Aorta (tissue), 5 donors: ENCODE measurements around the gene JAM3. TPM values are rescaled to one million over a fixed set of nuclear protein-coding genes. Genes with fewer than 3 reads are reported as not detected.

Experiments used
- ATAC-seq: fragments of 200-7000 bp; cut with Tn5 transposase; one replicate; pipeline ENCODE4 v1.9.1; 2022; ENCODE audit warnings: moderate library complexity; ENCODE audit not compliant: low FRiP score
- DNase-seq, 2 donors: peaks; one replicate each; pipeline ENCODE4 v3.0.0-alpha.2; 2020
- H3K27ac ChIP-seq, 2 donors: one replicate each; pipeline ENCODE4 v1.5.1; 2013; ENCODE audit warnings: low read length in 2 of 2, mild to moderate bottlenecking in 2 of 2, moderate library complexity in 2 of 2, control low read depth in 1 of 2, inconsistent platforms in 1 of 2, low read depth in 1 of 2
- H3K27me3 ChIP-seq, 2 donors: one replicate each; pipeline ENCODE4 v1.6.1; 2013; ENCODE audit warnings: control low read depth in 1 of 2, low read length in 1 of 2, mild to moderate bottlenecking in 1 of 2, moderate library complexity in 1 of 2; ENCODE audit not compliant: insufficient read depth in 2 of 2, control insufficient read depth in 1 of 2
- H3K36me3 ChIP-seq, 2 donors: one replicate each; pipeline ENCODE4 v1.6.1; 2013; ENCODE audit warnings: control low read depth in 1 of 2, low read length in 1 of 2, mild to moderate bottlenecking in 1 of 2; ENCODE audit not compliant: insufficient read depth in 2 of 2, control insufficient read depth in 1 of 2
- H3K4me1 ChIP-seq, 2 donors: one replicate each; pipeline ENCODE4 v1.6.1; 2013; ENCODE audit warnings: low read length in 2 of 2, control low read depth in 1 of 2, mild to moderate bottlenecking in 1 of 2, moderate library complexity in 1 of 2; ENCODE audit not compliant: insufficient read depth in 2 of 2, control insufficient read depth in 1 of 2
- H3K4me3 ChIP-seq, 2 donors: one replicate each; pipeline ENCODE4 v1.5.1; 2013; ENCODE audit warnings: low read length in 2 of 2, control low read depth in 1 of 2, mild to moderate bottlenecking in 1 of 2
- H3K9me3 ChIP-seq: one replicate; pipeline ENCODE4 v1.6.1; 2013; ENCODE audit warnings: mild to moderate bottlenecking, low read length; ENCODE audit not compliant: control insufficient read depth
- WGBS, 2 donors: extraction: QIAGEN DNeasy Blood & Tissue Kit; methylation state at CpG; one replicate each; pipeline ENCODE4 v1.1.7; 2013; 5-methylcytosine and 5-hydroxymethylcytosine counted together
- intact Hi-C, 2 donors: fragments of 100-400 bp; cut with DNase I; formaldehyde crosslinking; loops; one replicate each; pipeline versions ENCODE4 v1.14.2 to v1.15.0; 2022
- polyA plus RNA-seq, 2 donors: library from polyadenylated mRNA; stranded (reverse); fragments of 200-250 nt; gene quantifications; one replicate each; pipeline ENCODE4 v1.2.3, GENCODE V29; 2013
- total RNA-seq, 2 donors: library from RNA; stranded (reverse); fragmentation: NEBNext Ultra II Directional; extraction: Animal tissue kit (Norgen Biotek cat#: 25700); gene quantifications; one replicate each; pipeline ENCODE4 v1.2.1, GENCODE V29; 2021
- donor health status: healthy with polysubstance abuse.
- donor health status: Bipolar disorder and iron deficiency.
- donor health status: DM: no; HTN: no; CAD: no.
- donor health status: DM: no; HTN: no; CAD: no.
- donor health status: DM: yes; HTN: yes; CAD: no.

The JAM3 gene
- total and polyA plus RNA-seq, 4 donors = 22.2 to 102 (median 75.9) TPM

GRCh38 chr11:134050541-134051383 lies 18.1 kb upstream of the JAM3 start:
- intact Hi-C loops = loop anchor here (1.0 to 10.0 kb wide), 2 partner anchors 89 to 174 kb away; partner anchors contain the start of genes NCAPD3 (in 1 of the 2) and VPS26B (in 1 of the 2)
- Histone ChIP-seq H3K36me3 (no peaks in the 10 kb centered on the region), H3K27me3 (no peaks in the 10 kb centered on the region), H3K27ac (no peak overlapping the region), H3K9me3 (no peaks in the 10 kb centered on the region), H3K4me1 (no peaks in the 10 kb centered on the region), H3K4me3 (no peak overlapping the region)
- peak; percentile 82 to 94 for DNase-seq
- ATAC-seq = peak; percentile 89
- WGBS, 2 donors = 35 to 39% methylated on average over 43 of the region's 43 CpGs

GRCh38 chr11:134052395-134052987 lies 16.4 kb upstream of the JAM3 start:
- Histone ChIP-seq H3K4me3 (no peak overlapping the region), H3K36me3 (no peaks in the 10 kb centered on the region), H3K9me3 (no peaks in the 10 kb centered on the region), H3K27me3 (no peaks in the 10 kb centered on the region), H3K27ac (no peak overlapping the region), H3K4me1 (no peaks in the 10 kb centered on the region)
- WGBS, 2 donors = 72% methylated on average over 12 of the region's 12 CpGs
- peak in 1 of 2 donors; percentile 50 for DNase-seq
- intact Hi-C loops = loop anchor here in 1 of 2 donors (10.0 kb wide), 1 partner anchor 172 kb away; the partner anchor contains the start of genes NCAPD3 and VPS26B
- no peak for ATAC-seq

GRCh38 chr11:134052988-134053945 lies 15.6 kb upstream of the JAM3 start:
- intact Hi-C loops = loop anchor here in 1 of 2 donors (10.0 kb wide), 1 partner anchor 172 kb away; the partner anchor contains the start of genes NCAPD3 and VPS26B
- Histone ChIP-seq H3K27me3 (no peaks in the 10 kb centered on the region), H3K4me3 (no peak overlapping the region), H3K4me1 (no peaks in the 10 kb centered on the region), H3K27ac (no peak overlapping the region), H3K9me3 (no peaks in the 10 kb centered on the region), H3K36me3 (no peaks in the 10 kb centered on the region)
- DNase-seq (peak in 1 of 2 donors; percentile 56), ATAC-seq (no peak)
- 64 to 67% methylated on average over 26 of the region's 26 CpGs for WGBS, 2 donors

DNA sequence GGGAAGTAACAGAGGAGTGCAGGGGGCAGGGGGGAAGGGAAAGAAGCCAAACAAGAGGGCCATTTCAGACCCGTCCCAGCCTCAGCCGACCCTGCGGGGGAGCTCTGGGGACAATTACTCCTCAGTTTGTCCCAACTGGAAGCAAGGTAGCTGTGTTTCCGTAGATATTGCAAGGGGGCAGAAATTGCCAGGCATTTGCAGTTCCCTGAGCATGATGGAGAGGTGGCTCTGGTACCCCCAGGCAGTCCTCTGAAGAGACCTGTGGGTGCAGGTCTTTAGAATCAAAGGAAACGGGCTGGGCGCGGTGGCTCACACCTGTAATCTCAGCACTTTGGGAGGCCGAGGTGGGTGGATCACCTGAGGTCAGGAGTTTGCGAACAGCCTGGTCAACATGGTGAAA lies 13.8 kb upstream of the JAM3 start:
- H3K27ac ChIP-seq = no peak overlapping the region
- no peaks in the 10 kb centered on the region for H3K36me3 ChIP-seq
- H3K27me3 ChIP-seq = no peaks in the 10 kb centered on the region
- intact Hi-C loops = loop anchor here in 1 of 2 donors (10.0 kb wide), 1 partner anchor 170 kb away; the partner anchor contains the start of genes NCAPD3 and VPS26B
- DNase-seq (peak in 1 of 2 donors; percentile 59), ATAC-seq (no peak)
- H3K4me1 ChIP-seq = no peaks in the 10 kb centered on the region
- H3K4me3 ChIP-seq = no peak overlapping the region
- 89% methylated on average over 9 of the region's 9 CpGs for WGBS, 2 donors
- no peaks in the 10 kb centered on the region for H3K9me3 ChIP-seq

DNA sequence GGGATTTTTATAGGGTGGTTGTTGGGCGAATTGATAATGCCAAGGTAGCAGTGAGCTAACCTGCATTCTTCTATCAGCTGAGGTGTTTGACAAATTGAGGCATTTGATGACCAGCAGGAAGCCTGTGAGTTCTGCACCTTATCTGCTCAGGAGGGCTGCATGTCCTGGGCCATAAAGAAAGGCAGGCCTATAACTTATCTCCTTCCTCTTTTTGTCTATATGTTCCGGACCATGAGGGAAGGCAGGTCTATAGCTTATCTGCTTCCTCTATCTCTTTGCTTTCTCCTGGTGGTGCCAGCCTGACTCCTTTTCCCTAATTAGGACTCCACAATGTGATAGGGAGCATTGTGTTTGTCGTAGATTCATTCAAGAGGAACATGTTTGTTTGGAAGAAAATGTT lies 8.6 kb upstream of the JAM3 start:
- Histone ChIP-seq H3K4me1 (no peaks in the 10 kb centered on the region), H3K27ac (no peak overlapping the region), H3K9me3 (no peaks in the 10 kb centered on the region), H3K4me3 (no peak overlapping the region), H3K36me3 (no peaks in the 10 kb centered on the region), H3K27me3 (no peaks in the 10 kb centered on the region)
- ATAC-seq (no peak), DNase-seq (no peak)
- intact Hi-C loops = no loop called here
- WGBS, 2 donors = 91 to 93% methylated on average over 3 of the region's 3 CpGs

- no peak overlapping the region for H3K4me3 ChIP-seq
- no peak overlapping the region for H3K27ac ChIP-seq
- H3K9me3 ChIP-seq = no peaks in the 10 kb centered on the region
- no peaks in the 10 kb centered on the region for H3K4me1 ChIP-seq
- DNase-seq (no peak), ATAC-seq (no peak)
- intact Hi-C loops = no loop called here
- H3K36me3 ChIP-seq = no peaks in the 10 kb centered on the region
- no peaks in the 10 kb centered on the region for H3K27me3 ChIP-seq
- WGBS, 2 donors = 86 to 87% methylated on average over 24 of the region's 24 CpGs
Observed at GRCh38 chr11:134062265-134063123, 6.4 kb upstream of the JAM3 start.

- Histone ChIP-seq H3K9me3 (no peaks in the 10 kb centered on the region), H3K27ac (no peak overlapping the region), H3K4me1 (no peaks in the 10 kb centered on the region), H3K36me3 (no peaks in the 10 kb centered on the region), H3K27me3 (no peaks in the 10 kb centered on the region), H3K4me3 (no peak overlapping the region)
- ATAC-seq (no peak), DNase-seq (no peak)
- intact Hi-C loops = no loop called here
- 89 to 93% methylated on average over 2 of the region's 2 CpGs for WGBS, 2 donors
Observed at GRCh38 chr11:134063124-134063495, 5.8 kb upstream of the JAM3 start.
